GM12875 (cell line): Measurements from ENCODE around the gene TBL2.

Experiments
- H3K4me3 ChIP-seq: one replicate; pipeline ENCODE4 v1.5.1; 2011; ENCODE audit warnings: low read depth, low read length, control low read depth
- CTCF ChIP-seq: IDR thresholded peaks from 2 replicates; pipeline ENCODE4 v1.5.1; 2011; ENCODE audit warnings: low read depth, mild to moderate bottlenecking, control low read depth, inconsistent platforms, low read length, moderate library complexity, borderline replicate concordance; ENCODE audit not compliant: insufficient read depth

The TBL2 gene

GRCh38 chr7:73565675-73566340, 12.6 kb downstream of the TBL2 start:
- no peak overlapping the region for H3K4me3 ChIP-seq

GRCh38 chr7:73560109-73560835, 18.1 kb downstream of the TBL2 start:
- no peak for TF ChIP-seq CTCF

More at GRCh38 chr7:73565675-73566340, 12.6 kb downstream of the TBL2 start:
- no peak for TF ChIP-seq CTCF

GRCh38 chr7:73557397-73558257, 20.8 kb downstream of the TBL2 start, which contains the start of gene BCL7B:
Gene BCL7B, minus strand, starts transcription at chr7:73557690. Its CDS starts 112 bp downstream, at chr7:73557578.
- peak within 1 kb of the TSS; percentile 89 for H3K4me3 ChIP-seq
- TF ChIP-seq CTCF: no peak

More at GRCh38 chr7:73560109-73560835, 18.1 kb downstream of the TBL2 start:
- no peak overlapping the region for H3K4me3 ChIP-seq

- H3K4me3 ChIP-seq: peak overlapping the region; percentile 89
- no peak for TF ChIP-seq CTCF
Measured at GRCh38 chr7:73557108-73557396, 21.3 kb downstream of the TBL2 start.

GRCh38 chr7:73556208-73557107, 21.9 kb downstream of the TBL2 start:
- peak overlapping the region; percentile 64 for H3K4me3 ChIP-seq

More at GRCh38 chr7:73556208-73557107, 21.9 kb downstream of the TBL2 start:
- TF ChIP-seq CTCF: no peak
